Ascending aorta (tissue), 2 donors: Measurements from ENCODE around the gene RFFL. TPM values are rescaled to one million over a fixed set of nuclear protein-coding genes. Genes with fewer than 3 reads are reported as not detected.

ENCODE experiments used
- DNase-seq, 2 donors: peaks; one replicate each; pipeline ENCODE4 v3.0.0-alpha.2; 2019; ENCODE audit warnings: low spot score in 2 of 2
- H3K27ac ChIP-seq, 2 donors: fragments of 200-600 bp; sonication (generic); one replicate each; pipeline ENCODE4 v1.5.1; 2016 to 2017; ENCODE audit warnings: mild to moderate bottlenecking in 1 of 2
- H3K27me3 ChIP-seq: fragments of 200-600 bp; sonication (generic); one replicate; pipeline ENCODE4 v1.5.1; 2017
- H3K36me3 ChIP-seq, 2 donors: fragments of 200-600 bp; sonication (generic); one replicate each; pipeline ENCODE4 v1.5.1; 2016
- H3K4me1 ChIP-seq, 2 donors: fragments of 200-600 bp; sonication (generic); one replicate each; pipeline ENCODE4 v1.5.1; 2016 to 2017; ENCODE audit warnings: mild to moderate bottlenecking in 1 of 2
- H3K4me3 ChIP-seq, 2 donors: fragments of 200-600 bp; sonication (generic); one replicate each; pipeline ENCODE4 v1.5.1; 2016 to 2017; ENCODE audit warnings: mild to moderate bottlenecking in 1 of 2
- H3K9me3 ChIP-seq, 2 donors: fragments of 200-600 bp; sonication (generic); one replicate each; pipeline ENCODE4 v1.5.1; 2016
- CTCF ChIP-seq, 3 experiments: fragments of 200-600 bp in 2 of 3; fragments of 450-650 bp in 1 of 3; sonication (generic) in 2 of 3; IDR thresholded peaks; one replicate each; pipeline ENCODE4 v1.5.1; 2016 to 2019; ENCODE audit warnings: antibody characterized with exemption in 3 of 3, mild to moderate bottlenecking in 1 of 3, moderate library complexity in 1 of 3
- intact Hi-C: fragments of 100-400 bp; cut with DNase I; formaldehyde crosslinking; loops from one replicate; pipeline ENCODE4 v1.15.1; 2023
- total RNA-seq: library from RNA; depleted of rRNA; stranded (reverse); fragments of >200 nt; gene quantifications from one replicate; pipeline ENCODE4 v1.1.0, GENCODE V29; 2016

RFFL gene
- total RNA-seq, 1 donor from 2014 or later: 20.0 TPM

GRCh38 chr17:35079547-35080423 is 16.3 kb upstream of the RFFL start:
- intact Hi-C loops: no loop called here
- H3K4me1 ChIP-seq: no peaks in the 10 kb centered on the region

GRCh38 chr17:35076874-35077273 is 13.4 kb upstream of the RFFL start:
- intact Hi-C loops: no loop called here
- H3K4me1 ChIP-seq: no peaks in the 10 kb centered on the region
- H3K36me3 ChIP-seq: no peaks in the 10 kb centered on the region
- no peaks in the 10 kb centered on the region for H3K27me3 ChIP-seq
- TF ChIP-seq CTCF (IDR thresholded peaks at IDR 0.05): no peak
- no peak for DNase-seq
- H3K27ac ChIP-seq: no peak overlapping the region
- no peaks in the 10 kb centered on the region for H3K9me3 ChIP-seq
- no peak overlapping the region for H3K4me3 ChIP-seq

More at GRCh38 chr17:35079547-35080423, 16.3 kb upstream of the RFFL start:
- no peak for TF ChIP-seq CTCF (IDR thresholded peaks at IDR 0.05)
- Histone ChIP-seq H3K27ac (no peak overlapping the region), H3K27me3 (no peaks in the 10 kb centered on the region), H3K36me3 (no peaks in the 10 kb centered on the region), H3K4me3 (no peak overlapping the region), H3K9me3 (no peaks in the 10 kb centered on the region)
- no peak for DNase-seq

GRCh38 chr17:35074711-35075707 is 11.5 kb upstream of the RFFL start:
- intact Hi-C loops: no loop called here
- Histone ChIP-seq H3K27ac (no peak overlapping the region), H3K27me3 (no peaks in the 10 kb centered on the region), H3K4me1 (no peaks in the 10 kb centered on the region), H3K9me3 (no peaks in the 10 kb centered on the region), H3K4me3 (no peak overlapping the region), H3K36me3 (no peaks in the 10 kb centered on the region)
- no peak for TF ChIP-seq CTCF (IDR thresholded peaks at IDR 0.05)
- no peak for DNase-seq

- intact Hi-C loops: no loop called here
- Histone ChIP-seq H3K27me3 (no peaks in the 10 kb centered on the region), H3K4me1 (no peaks in the 10 kb centered on the region), H3K9me3 (no peaks in the 10 kb centered on the region), H3K36me3 (no peaks in the 10 kb centered on the region), H3K27ac (no peak overlapping the region), H3K4me3 (no peak overlapping the region)
- no peak for DNase-seq
- no peak for TF ChIP-seq CTCF (IDR thresholded peaks at IDR 0.05)
Observed at GRCh38 chr17:35073991-35074627, 10.6 kb upstream of the RFFL start.

GRCh38 chr17:35073183-35073790 is 9.8 kb upstream of the RFFL start:
- H3K27ac ChIP-seq: no peak overlapping the region
- no peaks in the 10 kb centered on the region for H3K4me1 ChIP-seq
- no peak for TF ChIP-seq CTCF (IDR thresholded peaks at IDR 0.05)
- no peak for DNase-seq
- H3K9me3 ChIP-seq: no peaks in the 10 kb centered on the region
- no peaks in the 10 kb centered on the region for H3K27me3 ChIP-seq
- no peaks in the 10 kb centered on the region for H3K36me3 ChIP-seq
- H3K4me3 ChIP-seq: no peak overlapping the region
- intact Hi-C loops: no loop called here
